HepG2 (cell line): Measurements from ENCODE around the gene NAT9. TPM values are rescaled to one million over a fixed set of nuclear protein-coding genes. Genes with fewer than 3 reads are reported as not detected.

Experiments
- ATF1 ChIP-seq: IDR thresholded peaks from 2 replicates; pipeline ENCODE4 v1.6.1; 2016; ENCODE audit warnings: mild to moderate bottlenecking, control low read depth
- DR1 ChIP-seq: sonication (generic); formaldehyde crosslinking; IDR thresholded peaks from 2 replicates; pipeline ENCODE4 v1.8.0; 2021; ENCODE audit warnings: mild to moderate bottlenecking, missing genetic modification reagents, inconsistent platforms
- ETS1 ChIP-seq: sonication (generic); formaldehyde crosslinking; IDR thresholded peaks from 2 replicates; pipeline ENCODE4 v1.4.0; 2020; ENCODE audit warnings: missing genetic modification reagents
- HMG20B ChIP-seq: conservative IDR thresholded peaks from 2 replicates; pipeline ENCODE4 v1.6.1; 2016; ENCODE audit warnings: missing genetic modification reagents, missing compliant biosample characterization
- JUND ChIP-seq: sonication (generic); formaldehyde crosslinking; IDR thresholded peaks from 2 replicates; pipeline ENCODE4 v1.8.0; 2022; ENCODE audit warnings: mild to moderate bottlenecking, missing genetic modification reagents
- KAT8 ChIP-seq: IDR thresholded peaks from 2 replicates; pipeline ENCODE4 v1.6.1; 2016; ENCODE audit warnings: missing genetic modification reagents, missing compliant biosample characterization
- MAFG ChIP-seq: sonication (generic); formaldehyde crosslinking; IDR thresholded peaks from 2 replicates; pipeline ENCODE4 v1.5.1; 2020; ENCODE audit warnings: mild to moderate bottlenecking, missing genetic modification reagents
- MXD4 ChIP-seq: IDR thresholded peaks from 2 replicates; pipeline ENCODE4 v1.6.1; 2016; ENCODE audit warnings: mild to moderate bottlenecking, missing biosample characterization, missing genetic modification reagents
- MYC ChIP-seq: sonication (generic); formaldehyde crosslinking; IDR thresholded peaks from 2 replicates; pipeline ENCODE4 v1.9.0; 2021; ENCODE audit warnings: missing genetic modification reagents, borderline replicate concordance
- NCOA5 ChIP-seq: sonication (generic); formaldehyde crosslinking; IDR thresholded peaks from 2 replicates; pipeline ENCODE4 v1.4.0; 2020; ENCODE audit warnings: missing genetic modification reagents
- NR2F1 ChIP-seq, 2 experiments: fragments of 450-650 bp in 1 of 2; formaldehyde crosslinking in 1 of 2; IDR thresholded peaks; 2 replicates each; pipeline versions ENCODE4 v1.5.0 to v1.6.1; 2016 to 2020; ENCODE audit warnings: mild to moderate bottlenecking in 1 of 2, missing compliant biosample characterization in 1 of 2, missing genetic modification reagents in 1 of 2, moderate library complexity in 1 of 2
- PHF5A ChIP-seq: IDR thresholded peaks from one replicate; pipeline ENCODE4 v1.6.1; 2018; ENCODE audit warnings: low read depth, missing genetic modification reagents; ENCODE audit not compliant: unreplicated experiment
- PLRG1 ChIP-seq: fragments of 450-650 bp; conservative IDR thresholded peaks from 2 replicates; pipeline ENCODE4 v1.6.1; 2016
- RXRB ChIP-seq: IDR thresholded peaks from 2 replicates; pipeline ENCODE4 v1.6.1; 2016; ENCODE audit warnings: borderline replicate concordance, missing genetic modification reagents, missing compliant biosample characterization
- STAT5B ChIP-seq: sonication (generic); formaldehyde crosslinking; IDR thresholded peaks from 2 replicates; pipeline ENCODE4 v1.4.0; 2020; ENCODE audit warnings: missing genetic modification reagents
- ZFP36 ChIP-seq: fragments of 150-350 bp; IDR thresholded peaks from 2 replicates; pipeline ENCODE4 v1.6.1; 2018; ENCODE audit warnings: borderline replicate concordance, low read length, low read depth; ENCODE audit not compliant: partially characterized antibody
- ZKSCAN1 ChIP-seq: fragments of 150-350 bp; IDR thresholded peaks from 2 replicates; pipeline ENCODE4 v1.6.1; 2014; ENCODE audit warnings: low read length
- ZNF142 ChIP-seq: sonication (generic); formaldehyde crosslinking; IDR thresholded peaks from 2 replicates; pipeline ENCODE4 v1.4.0; 2020; ENCODE audit warnings: missing genetic modification reagents
- ZNF180 ChIP-seq: sonication (generic); formaldehyde crosslinking; IDR thresholded peaks from 2 replicates; pipeline ENCODE4 v1.4.0; 2020; ENCODE audit warnings: low read depth, missing genetic modification reagents, borderline replicate concordance
- ZNF275 ChIP-seq: sonication (generic); formaldehyde crosslinking; IDR thresholded peaks from 2 replicates; pipeline ENCODE4 v1.8.0; 2022; ENCODE audit warnings: missing genetic modification reagents, mild to moderate bottlenecking, inconsistent platforms, borderline replicate concordance
- ZNF468 ChIP-seq: sonication (generic); formaldehyde crosslinking; IDR thresholded peaks from 2 replicates; pipeline ENCODE4 v1.8.0; 2022; ENCODE audit warnings: mild to moderate bottlenecking, moderate library complexity, missing genetic modification reagents
- ZNF572 ChIP-seq: sonication (generic); formaldehyde crosslinking; IDR thresholded peaks from 2 replicates; pipeline ENCODE4 v1.5.1; 2020; ENCODE audit warnings: mild to moderate bottlenecking, missing genetic modification reagents
- ZNF788 ChIP-seq: sonication (generic); formaldehyde crosslinking; IDR thresholded peaks from 2 replicates; pipeline ENCODE4 v1.5.0; 2020; ENCODE audit warnings: mild to moderate bottlenecking, missing genetic modification reagents, borderline replicate concordance
- polyA plus RNA-seq, 8 experiments: library from polyadenylated mRNA; depleted of rRNA in 3 of 8; stranded (reverse) in 7 of 8; unstranded in 1 of 8; fragments of >200 nt; fragmentation: Illumina TruSeq in 4 of 8; extraction: Trizol in 4 of 8; gene quantifications; 2 replicates each; pipeline versions ENCODE4 v1.2.1 to v1.2.3, GENCODE V29; 2011 to 2016; ENCODE audit warnings: low read depth in 4 of 8, missing spikeins in 1 of 8, mixed read lengths in 1 of 8; ENCODE audit not compliant: insufficient read depth in 1 of 8
- total RNA-seq, 5 experiments: library from RNA; depleted of rRNA; stranded (reverse); fragments of >200 nt; fragmentation: Illumina TruSeq; extraction: Trizol; gene quantifications; 2 replicates each; pipeline ENCODE4 v1.2.3, GENCODE V29; 2016; ENCODE audit warnings: low read depth in 1 of 5

The NAT9 gene
- total and polyA plus RNA-seq, 2 of the 13 experiments (the other 11 are each of a cell fraction or from before 2014, with no cell fraction given) = 39.7 to 44.2 TPM

- TF ChIP-seq ZKSCAN1 (no peak), NCOA5 (CRISPR knock-in tag) (peak; percentile 65; the same call in 1 of the 2 replicates), ZNF572 (CRISPR knock-in tag) (0 out of 2 replicates have a peak, but pooled peaks have one; percentile 13), ATF1 (no peak), HMG20B (CRISPR knock-in tag) (no peak; the same call in 1 of the 2 replicates), ZNF275 (peak; percentile 98), ZNF788 (CRISPR knock-in tag) (peak; percentile 61; the same call in 1 of the 2 replicates), STAT5B (CRISPR knock-in tag) (peak; percentile 60), PLRG1 (no peak), MYC (CRISPR knock-in tag) (peak; percentile 69), ZFP36 (no peak), RXRB (peak; percentile 41; the same call in 1 of the 2 replicates), NR2F1 (CRISPR knock-in tag; IDR thresholded peaks at IDR 0.05) (0 out of 4 replicates have a peak, but pooled peaks of 1 of the 2 experiments have one; percentile 5), MAFG (no peak), ETS1 (peak; percentile 95), MXD4 (CRISPR knock-in tag) (peak; percentile 81), ZNF468 (peak; percentile 81; the same call in 1 of the 2 replicates), JUND (0 out of 2 replicates have a peak, but pooled peaks have one; percentile 50), KAT8 (peak; percentile 93), DR1 (CRISPR knock-in tag) (peak; percentile 98), PHF5A (CRISPR knock-in tag) (peak; percentile 24), ZNF142 (CRISPR knock-in tag) (peak; percentile 88; the same call in 1 of the 2 replicates), ZNF180 (peak; percentile 89; the same call in 1 of the 2 replicates)
Measured at GRCh38 chr17:74748529-74749278, 27.4 kb downstream of the NAT9 start, which contains the start of gene NHERF1 (continued).
